ENCODE measurements around the gene RPRD2.
"Not testable (repeated sequence)": the region's sequence is repeated elsewhere in the genome, so short reads cannot be mapped to it uniquely, and the experiment has no call there.

The RPRD2 gene

GRCh38 chr1:150388241-150388640 is 24.3 kb downstream of the RPRD2 start:
- no peak for FAIRE-seq
- DNase-seq (ENCODE audit: low spot score), result no peak

DNA sequence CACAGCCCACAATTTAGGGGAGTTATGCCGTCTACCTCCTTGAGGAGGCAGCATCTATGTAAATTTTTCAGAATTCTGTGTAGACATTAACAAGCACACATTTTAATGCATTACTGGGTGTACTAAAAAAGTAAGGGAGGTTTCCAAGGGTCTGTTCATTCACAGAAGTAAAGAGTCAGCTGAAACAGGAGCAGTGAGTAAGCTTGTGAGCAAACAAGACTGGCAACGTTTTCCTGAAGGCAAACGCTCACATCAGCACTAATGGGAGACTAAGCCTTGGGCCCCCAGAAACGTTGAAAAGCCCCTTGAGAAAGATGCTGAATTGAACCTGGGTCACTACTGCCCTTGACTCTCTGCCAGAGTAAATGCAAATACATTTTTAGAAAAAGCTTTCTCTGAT is 25.7 kb downstream of the RPRD2 start:
- no peak for DNase-seq (ENCODE audit: low spot score)
- FAIRE-seq, result no peak

DNA sequence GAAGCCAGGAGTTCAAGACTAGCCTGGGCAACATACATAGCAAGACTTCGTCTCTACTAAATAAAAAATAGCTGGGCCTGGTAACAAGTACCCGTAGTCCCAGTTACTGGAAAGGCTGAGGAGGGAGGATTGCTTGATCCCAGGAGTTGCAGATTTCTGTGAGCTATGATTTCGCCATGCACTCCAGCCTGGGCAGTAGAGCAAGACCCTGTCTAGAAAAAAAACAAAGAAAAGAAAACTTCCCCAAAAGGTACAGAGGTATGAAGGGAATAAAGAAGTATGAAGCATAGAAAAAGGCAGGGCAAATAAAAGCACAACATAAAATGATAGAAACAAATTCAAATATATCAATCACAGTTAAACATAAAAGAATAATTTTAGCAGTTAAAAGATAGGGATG is 28.7 kb downstream of the RPRD2 start:
- FAIRE-seq (no peak), DNase-seq (ENCODE audit: low spot score) (no peak)

DNA sequence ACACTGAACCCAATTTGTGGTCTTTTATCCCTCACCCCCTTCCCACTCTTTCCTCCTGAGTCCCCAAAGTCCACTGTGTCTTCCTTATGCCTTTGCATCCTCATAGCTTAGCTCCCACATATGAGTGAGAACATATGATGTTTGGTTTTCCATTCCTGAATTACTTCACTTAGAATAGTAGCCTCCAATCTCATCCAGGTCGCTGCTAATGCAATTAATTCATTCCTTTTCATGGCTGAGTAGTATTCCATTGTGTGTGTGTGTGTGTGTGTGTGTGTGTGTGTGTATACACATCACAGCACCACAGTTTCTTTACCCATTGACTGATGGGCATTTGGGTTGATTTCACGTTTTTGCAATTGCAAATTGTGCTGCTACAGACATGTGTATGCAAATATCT is 31.2 kb downstream of the RPRD2 start:
- not testable (repeated sequence) for FAIRE-seq; DNase-seq (ENCODE audit: low spot score)

GRCh38 chr1:150397392-150398032 is 33.6 kb downstream of the RPRD2 start:
- DNase-seq (ENCODE audit: low spot score) (no peak), FAIRE-seq (no peak)

DNA sequence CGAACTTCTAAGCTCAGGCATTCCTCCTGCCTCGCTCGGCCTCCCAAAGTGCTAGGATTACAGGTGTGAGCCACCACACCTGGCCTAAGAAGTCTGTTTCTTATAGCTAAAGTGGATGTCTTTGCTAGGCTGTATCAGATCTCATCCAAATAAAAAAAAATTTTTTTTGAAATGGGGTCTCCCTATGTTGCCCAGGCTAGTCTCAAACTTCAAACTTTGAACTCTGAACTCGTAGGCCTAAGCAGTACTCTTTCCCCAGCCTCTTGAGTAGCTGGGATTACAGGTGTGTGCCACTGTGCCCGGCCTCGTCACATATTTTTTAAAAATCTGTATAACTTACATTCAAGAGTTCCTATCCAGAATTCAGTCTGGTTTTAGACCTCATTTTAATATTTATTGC is 40.5 kb downstream of the RPRD2 start:
- DNase-seq (ENCODE audit: low spot score) (no peak), FAIRE-seq (no peak)

- FAIRE-seq (no peak), DNase-seq (ENCODE audit: low spot score) (no peak)
Observed at GRCh38 chr1:150405660-150406059, 41.7 kb downstream of the RPRD2 start.

DNA sequence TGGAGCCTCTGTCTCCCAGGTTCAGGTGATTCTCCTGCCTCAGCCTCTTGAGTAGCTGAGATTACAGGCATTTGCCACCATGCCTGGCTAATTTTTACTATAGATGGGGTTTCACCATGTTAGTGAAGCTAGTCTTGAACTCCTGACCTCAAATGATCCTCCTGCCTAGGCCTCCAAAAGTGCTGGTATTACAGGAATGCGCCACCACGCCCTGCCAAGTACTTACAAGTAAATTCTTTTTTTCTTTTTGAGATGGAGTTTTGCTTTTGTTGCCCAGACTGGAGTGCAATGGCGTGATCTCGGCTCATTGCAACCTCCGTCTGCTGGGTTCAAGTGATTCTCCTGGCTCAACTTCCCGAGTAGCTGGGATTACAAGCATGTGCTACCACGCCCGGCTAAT is 42.5 kb downstream of the RPRD2 start:
- FAIRE-seq, result no peak
- DNase-seq (ENCODE audit: low spot score), result no peak

GRCh38 chr1:150407330-150407729 is 43.4 kb downstream of the RPRD2 start:
- DNase-seq (ENCODE audit: low spot score) (no peak), FAIRE-seq (no peak)

- FAIRE-seq (no peak), DNase-seq (ENCODE audit: low spot score) (no peak)
Observed at GRCh38 chr1:150408800-150409199, 44.9 kb downstream of the RPRD2 start.

DNA sequence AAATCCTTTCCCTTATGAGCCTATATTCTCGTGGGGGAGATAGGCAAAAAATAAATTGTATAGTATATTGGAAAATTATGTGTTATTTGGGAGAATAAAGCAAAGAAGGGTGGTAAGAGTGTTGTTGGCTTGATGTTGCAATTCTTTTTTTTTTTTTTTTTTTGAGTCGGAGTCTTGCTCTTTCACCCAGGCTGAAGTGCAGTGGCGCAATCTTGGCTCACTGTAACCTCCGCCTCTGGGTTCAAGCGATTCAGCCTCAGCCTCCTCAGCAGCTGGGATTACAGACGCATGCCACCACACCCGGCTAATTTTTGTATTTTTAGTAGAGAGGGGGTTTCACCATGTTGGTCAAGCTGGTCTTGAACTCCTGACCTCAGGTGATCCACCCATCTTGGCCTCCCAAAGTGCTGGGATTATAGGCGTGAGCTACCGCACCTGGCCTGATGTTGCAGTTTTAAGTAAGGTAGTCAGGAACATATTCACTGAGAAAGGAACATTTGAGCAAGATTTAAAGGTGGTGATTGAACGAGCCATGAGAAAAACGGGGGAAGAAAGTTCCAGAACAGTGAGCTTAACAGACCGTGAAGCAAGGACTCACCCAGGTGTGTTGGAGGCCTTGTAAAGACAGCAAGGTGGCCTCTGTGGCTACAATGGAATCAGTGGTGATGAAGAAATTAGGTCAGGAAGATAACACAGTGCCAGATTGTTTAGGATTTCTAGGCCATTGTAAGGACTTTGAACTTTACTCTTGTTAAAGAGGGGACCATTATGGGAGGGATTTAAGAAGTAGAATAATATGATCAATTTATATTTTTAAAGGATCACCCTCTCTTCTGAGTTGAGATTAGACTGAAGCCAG is 45.8 kb downstream of the RPRD2 start:
- DNase-seq (ENCODE audit: low spot score) (no peak), FAIRE-seq (no peak)

DNA sequence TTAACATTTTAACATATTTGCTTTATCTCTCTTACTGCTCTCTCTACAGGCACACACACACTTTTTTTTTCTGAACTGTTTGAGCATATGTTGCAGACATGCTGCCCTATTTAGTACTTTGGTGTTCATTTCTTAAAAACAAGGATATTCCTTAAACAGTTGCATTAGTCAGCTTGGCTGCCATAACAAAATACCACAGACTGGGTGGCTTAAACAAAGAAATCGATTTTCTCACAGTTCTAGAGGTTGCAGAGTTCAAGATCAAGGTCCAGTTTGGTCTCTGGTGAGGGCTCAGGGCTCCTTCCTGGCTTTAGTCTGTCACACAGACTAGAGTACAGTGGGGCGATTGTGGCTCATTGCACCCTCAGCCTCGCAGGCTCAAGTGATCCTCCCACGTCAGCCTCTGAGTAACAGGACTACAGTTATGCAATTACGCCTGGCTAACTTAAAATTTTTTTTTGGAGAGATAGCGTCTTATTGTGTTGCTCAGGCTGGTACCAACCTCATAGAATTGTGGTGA is 46.7 kb downstream of the RPRD2 start:
- DNase-seq (ENCODE audit: low spot score), result no peak
- FAIRE-seq, result no peak

- no peak for DNase-seq (ENCODE audit: low spot score)
- FAIRE-seq, result no peak
Observed at GRCh38 chr1:150414592-150414991, 50.6 kb downstream of the RPRD2 start.

DNA sequence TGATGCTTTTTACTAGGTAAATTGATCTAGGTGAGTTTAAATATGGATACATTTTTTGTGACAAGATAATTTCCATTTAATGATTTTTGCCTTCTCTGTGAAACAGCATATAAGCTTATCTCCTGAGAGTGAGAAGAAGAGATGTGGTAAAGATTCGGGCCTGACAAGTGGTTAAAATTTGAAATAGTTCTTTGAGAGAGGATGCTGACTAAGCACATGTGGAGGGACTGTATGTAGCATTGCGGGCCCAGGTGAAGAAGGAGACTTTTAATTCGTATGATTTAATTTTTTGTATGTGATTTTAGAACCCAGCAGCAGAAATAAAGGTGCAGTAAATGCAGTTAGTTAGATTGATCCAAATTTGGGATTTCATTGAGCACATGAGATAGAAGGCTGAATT is 51.9 kb downstream of the RPRD2 start:
- DNase-seq (ENCODE audit: low spot score), result no peak
- FAIRE-seq, result no peak

- no peak for FAIRE-seq
- no peak for DNase-seq (ENCODE audit: low spot score)
Observed at GRCh38 chr1:150420560-150421265, 56.8 kb downstream of the RPRD2 start.

GRCh38 chr1:150422541-150422940 is 58.6 kb downstream of the RPRD2 start:
- DNase-seq (ENCODE audit: low spot score) (no peak), FAIRE-seq (no peak)

DNA sequence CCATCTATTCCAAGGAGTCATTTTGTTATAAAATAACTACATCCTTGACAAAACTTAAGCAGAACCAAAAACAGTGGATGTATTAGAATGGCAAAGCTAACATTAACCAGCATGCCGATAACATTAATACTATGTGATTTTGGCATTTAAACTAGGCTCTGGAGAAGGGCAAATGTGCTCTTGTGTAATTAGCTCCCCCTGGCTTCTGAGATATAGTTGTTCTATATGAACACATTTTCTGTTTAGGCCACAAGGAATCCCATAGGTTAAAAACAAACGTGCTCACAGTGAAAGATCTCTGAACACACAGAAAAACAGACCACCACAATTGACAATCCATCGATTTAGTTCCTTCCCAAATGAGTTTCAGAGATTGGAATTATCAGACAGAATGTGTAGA is 65.9 kb downstream of the RPRD2 start:
- DNase-seq (ENCODE audit: low spot score), result no peak
- FAIRE-seq, result no peak

- FAIRE-seq (no peak), DNase-seq (ENCODE audit: low spot score) (no peak)
Observed at GRCh38 chr1:150441121-150441520, 77.2 kb downstream of the RPRD2 start.

GRCh38 chr1:150444232-150444631 is 80.3 kb downstream of the RPRD2 start:
- DNase-seq (ENCODE audit: low spot score) (no peak), FAIRE-seq (no peak)

- DNase-seq (ENCODE audit: low spot score) (no peak), FAIRE-seq (no peak)
Observed at GRCh38 chr1:150456146-150456647, 92.2 kb downstream of the RPRD2 start.

GRCh38 chr1:150464422-150464826 is 100.5 kb downstream of the RPRD2 start:
- FAIRE-seq (peak; percentile 7), DNase-seq (ENCODE audit: low spot score) (peak; percentile 46)

DNA sequence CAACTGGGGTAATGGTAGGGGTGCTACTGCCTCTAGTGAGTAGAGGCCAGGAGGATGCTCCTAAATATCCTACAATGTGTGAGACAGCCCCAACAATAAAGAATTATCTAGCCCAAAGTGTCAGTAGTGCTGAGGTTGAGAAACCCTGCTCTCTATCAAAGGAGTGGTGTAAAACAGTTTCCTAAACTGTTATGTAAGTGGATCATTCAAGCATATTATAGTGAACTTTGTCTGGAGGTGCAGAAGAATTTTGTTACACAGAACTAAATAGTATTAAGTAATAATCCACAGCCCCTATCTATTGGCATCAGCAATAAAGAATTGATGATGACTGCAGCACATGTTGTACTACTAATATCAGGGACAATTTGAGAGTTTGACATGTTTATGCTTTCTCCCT is 103.0 kb downstream of the RPRD2 start:
- FAIRE-seq (no peak), DNase-seq (ENCODE audit: low spot score) (no peak)
